Skeletal muscle tissue (tissue), 4 donors: ENCODE data around the gene CTCFL. TPM values are rescaled to one million over a fixed set of nuclear protein-coding genes. Genes with fewer than 3 reads are reported as not detected.

Experiments used
- H3K27ac ChIP-seq: one replicate; pipeline ENCODE4 v1.7.0; 2013; ENCODE audit warnings: mild to moderate bottlenecking, low read depth, low read length, inconsistent platforms
- H3K27me3 ChIP-seq, 3 donors: one replicate each; pipeline ENCODE4 v1.7.0; 2013; ENCODE audit warnings: low read length in 3 of 3; ENCODE audit not compliant: control insufficient read depth in 3 of 3, insufficient read depth in 3 of 3
- H3K36me3 ChIP-seq, 3 donors: one replicate each; pipeline ENCODE4 v1.7.0; 2013; ENCODE audit warnings: low read length in 3 of 3; ENCODE audit not compliant: control insufficient read depth in 3 of 3, insufficient read depth in 3 of 3
- H3K4me1 ChIP-seq, 3 donors: one replicate each; pipeline ENCODE4 v1.7.0; 2013; ENCODE audit warnings: low read length in 3 of 3, mild to moderate bottlenecking in 3 of 3; ENCODE audit not compliant: control insufficient read depth in 3 of 3, insufficient read depth in 3 of 3
- H3K4me3 ChIP-seq, 3 donors: one replicate each; pipeline ENCODE4 v1.7.0; 2013; ENCODE audit warnings: low read length in 3 of 3
- H3K9ac ChIP-seq, 3 donors: one replicate each; pipeline ENCODE4 v1.7.0; 2013; ENCODE audit warnings: low read length in 3 of 3, mild to moderate bottlenecking in 3 of 3, moderate library complexity in 2 of 3, low read depth in 1 of 3
- H3K9me3 ChIP-seq, 3 donors: one replicate each; pipeline ENCODE4 v1.7.0; 2013; ENCODE audit warnings: low read length in 3 of 3; ENCODE audit not compliant: control insufficient read depth in 3 of 3
- total RNA-seq: library from RNA; depleted of rRNA; stranded (reverse); fragments of >200 nt; gene quantifications from one replicate; pipeline ENCODE4 v1.2.3, GENCODE V29; 2014
- donor health status: Osteomylitis.

CTCFL gene
- total RNA-seq, 1 donor from 2014 or later, result not detected

DNA sequence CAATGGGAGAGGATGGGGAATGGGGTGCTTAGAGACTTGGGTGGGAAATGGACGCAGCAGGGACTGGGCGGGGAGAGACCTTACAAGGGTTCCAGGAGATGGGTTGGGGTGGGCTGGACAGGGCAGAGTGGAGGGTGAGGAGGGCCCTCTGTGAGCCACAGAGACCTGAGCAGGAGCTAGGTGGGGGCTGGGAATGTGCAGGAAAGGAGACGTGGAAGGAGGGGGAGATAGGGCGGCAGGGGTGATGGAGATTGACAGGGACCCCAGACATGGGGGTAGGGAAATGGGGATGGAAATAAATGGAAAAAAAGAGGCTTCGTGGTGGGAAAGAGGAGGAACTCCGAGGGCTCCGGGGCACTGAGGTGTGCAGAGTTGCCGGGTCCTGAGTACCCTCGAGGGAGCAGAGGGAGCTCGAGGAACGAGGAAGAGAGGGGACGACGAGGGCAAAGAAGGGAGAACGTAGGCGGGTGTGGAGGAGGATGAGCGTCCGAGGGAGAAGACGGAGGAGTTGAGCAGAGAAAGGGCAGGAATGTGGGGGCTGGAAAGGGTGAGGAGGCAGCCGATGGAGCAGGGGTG, 2.0 kb upstream of the CTCFL start:
- Histone ChIP-seq H3K27me3 (peaks cover 0 to 2% (median 0%) of the 10 kb centered on the region in 3 donors), H3K36me3 (no peaks in the 10 kb centered on the region), H3K9ac (no peak overlapping the region), H3K9me3 (no peaks in the 10 kb centered on the region), H3K4me1 (no peaks in the 10 kb centered on the region), H3K4me3 (no peak overlapping the region), H3K27ac (no peak overlapping the region)

DNA sequence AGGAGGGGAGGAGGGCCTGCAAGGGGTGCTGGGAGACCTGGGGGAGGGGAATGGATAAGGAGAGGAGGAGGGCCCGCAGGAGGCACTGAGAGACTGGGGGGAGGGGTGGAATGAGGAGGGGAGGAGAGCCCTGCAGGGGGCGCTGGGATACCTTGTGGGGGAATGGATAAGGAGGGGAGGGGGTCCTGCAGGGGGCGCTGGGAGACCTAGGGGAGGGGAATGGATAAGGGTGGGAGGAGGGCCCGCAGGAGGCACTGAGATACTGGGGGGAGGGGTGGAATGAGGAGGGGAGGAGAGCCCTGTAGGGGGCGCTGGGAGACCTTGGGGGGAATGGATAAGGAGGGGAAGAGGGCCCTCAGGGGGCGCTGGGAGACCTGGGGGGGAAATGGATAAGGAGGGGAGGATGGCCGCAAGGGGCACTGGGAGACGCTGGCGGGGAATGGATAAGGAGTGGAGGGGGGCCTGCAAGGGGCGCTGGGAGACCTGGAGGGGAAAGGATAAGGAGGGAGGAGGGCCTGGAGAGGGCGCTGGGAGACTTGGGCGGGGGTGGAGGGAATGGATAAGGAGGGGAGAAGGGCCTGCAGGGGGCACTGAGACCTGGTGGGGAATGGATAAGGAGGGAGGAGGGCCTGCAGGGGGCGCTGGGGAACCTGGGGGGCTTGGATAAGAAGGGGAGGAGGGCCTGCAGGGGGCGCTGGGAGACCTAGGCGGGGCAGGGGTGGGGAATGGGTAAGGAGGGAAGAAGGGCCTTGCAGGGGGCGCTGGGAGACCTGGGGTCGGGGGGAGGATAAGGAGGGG, 1.3 kb upstream of the CTCFL start:
- H3K36me3 ChIP-seq, result no peaks in the 10 kb centered on the region
- peaks cover 0 to 2% (median 0%) of the 10 kb centered on the region in 3 donors for H3K27me3 ChIP-seq
- no peak overlapping the region for H3K4me3 ChIP-seq
- no peak overlapping the region for H3K27ac ChIP-seq
- H3K4me1 ChIP-seq, result no peaks in the 10 kb centered on the region
- no peaks in the 10 kb centered on the region for H3K9me3 ChIP-seq
- no peak overlapping the region for H3K9ac ChIP-seq

DNA sequence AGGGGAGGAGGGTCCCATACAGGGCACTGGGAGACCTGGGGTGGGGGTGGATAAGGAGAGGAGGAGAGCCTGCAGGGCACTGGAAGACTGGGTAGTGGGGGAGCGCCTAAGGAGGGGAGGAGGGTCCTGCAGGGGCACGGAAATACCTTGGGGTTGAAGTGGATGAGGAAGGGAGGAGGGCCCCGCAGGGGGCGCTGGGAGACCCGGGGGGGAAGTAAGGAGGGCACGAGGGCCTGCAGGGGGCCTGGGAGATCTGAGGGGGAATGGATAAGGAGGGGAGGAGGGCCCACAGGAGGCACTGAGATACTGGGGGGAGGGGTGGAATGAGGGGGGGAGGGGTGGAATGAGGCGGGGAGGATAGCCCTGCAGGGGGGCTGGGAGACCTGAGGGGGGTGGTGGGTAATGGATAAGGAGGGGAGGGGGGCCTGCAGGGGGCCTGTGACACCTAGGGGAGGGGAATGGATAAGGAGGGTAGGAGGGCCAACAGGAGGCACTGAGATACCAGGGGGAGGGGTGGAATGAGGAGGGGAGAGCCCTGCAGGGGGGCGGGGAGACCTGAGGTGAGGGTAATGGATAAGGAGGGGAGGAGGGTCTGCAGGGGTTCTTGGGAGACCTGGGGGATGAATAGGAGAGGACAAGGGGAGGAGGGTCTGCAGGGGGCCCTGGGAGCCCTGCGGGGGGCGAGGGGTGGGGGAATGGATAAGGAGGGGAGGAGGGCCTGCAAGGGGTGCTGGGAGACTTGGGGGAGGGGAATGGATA, 567 bp upstream of the CTCFL start:
- H3K4me1 ChIP-seq, result no peaks in the 10 kb centered on the region
- no peak overlapping the region for H3K4me3 ChIP-seq
- peaks cover 0 to 2% (median 0%) of the 10 kb centered on the region in 3 donors for H3K27me3 ChIP-seq
- no peaks in the 10 kb centered on the region for H3K36me3 ChIP-seq
- H3K9me3 ChIP-seq, result no peaks in the 10 kb centered on the region
- no peak overlapping the region for H3K9ac ChIP-seq
- H3K27ac ChIP-seq, result no peak overlapping the region

DNA sequence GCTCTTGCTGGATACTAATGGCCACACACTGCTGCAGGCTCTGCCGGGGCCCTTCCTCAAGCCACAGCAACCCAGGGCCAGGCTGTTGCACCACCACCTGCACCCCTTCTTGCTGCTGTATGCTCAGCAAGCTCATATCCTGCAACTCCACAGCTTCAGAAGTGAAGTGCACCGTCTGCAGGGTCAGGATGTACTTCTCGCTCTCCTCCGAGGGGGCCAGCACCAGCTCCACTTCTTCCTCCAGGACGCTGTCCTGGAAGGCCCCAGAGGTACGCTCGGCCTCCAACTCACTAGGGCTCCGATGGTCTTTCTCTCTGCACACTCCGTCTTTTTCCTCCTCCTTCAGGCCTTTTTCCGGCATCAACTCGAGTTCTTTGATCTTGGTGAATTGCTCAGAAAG, 1.2 kb downstream of the CTCFL start:
- no peaks in the 10 kb centered on the region for H3K4me1 ChIP-seq
- H3K9ac ChIP-seq, result no peak overlapping the region
- H3K36me3 ChIP-seq, result no peaks in the 10 kb centered on the region
- no peak overlapping the region for H3K4me3 ChIP-seq
- no peaks in the 10 kb centered on the region for H3K9me3 ChIP-seq
- peaks cover 0 to 2% (median 0%) of the 10 kb centered on the region in 3 donors for H3K27me3 ChIP-seq
- H3K27ac ChIP-seq, result no peak overlapping the region

DNA sequence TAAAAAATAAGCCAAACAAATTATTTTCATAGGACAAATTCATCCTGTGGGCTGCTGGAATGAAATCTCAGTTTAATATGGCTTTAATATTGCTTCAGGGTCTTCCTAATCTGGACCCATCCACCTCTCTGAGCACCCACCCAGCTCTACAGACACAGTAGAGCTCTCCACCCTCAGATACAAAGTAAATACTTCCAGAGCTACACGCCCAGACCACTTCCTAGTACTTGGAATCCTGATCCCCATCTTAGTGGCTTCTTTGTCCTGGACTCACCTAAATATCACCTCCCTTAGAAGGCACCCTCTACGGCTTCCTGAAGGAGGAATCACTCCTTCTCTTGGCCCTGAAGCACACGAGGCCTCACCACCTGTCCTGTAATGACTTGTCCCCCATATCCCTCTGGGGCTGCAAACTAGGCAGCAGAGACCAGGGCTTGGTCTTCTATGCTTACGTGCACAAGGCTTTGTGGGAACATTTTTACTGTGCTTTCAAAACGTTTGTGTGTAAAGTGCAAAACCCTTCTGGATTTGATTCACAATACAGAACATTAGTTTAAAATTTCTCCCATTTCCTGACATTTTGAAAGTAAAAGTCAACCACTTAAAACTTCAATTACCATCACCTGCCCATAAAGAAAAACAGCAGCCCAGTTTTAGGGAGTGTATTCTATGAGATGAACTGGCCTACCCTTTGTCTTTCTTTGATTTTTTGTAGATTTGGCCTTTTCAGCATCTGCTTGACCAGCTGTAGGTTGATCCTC, 2.4 kb downstream of the CTCFL start:
- H3K4me3 ChIP-seq, result no peak overlapping the region
- H3K9me3 ChIP-seq, result no peaks in the 10 kb centered on the region
- no peak overlapping the region for H3K9ac ChIP-seq
- peaks cover 0 to 2% (median 0%) of the 10 kb centered on the region in 3 donors for H3K27me3 ChIP-seq
- H3K36me3 ChIP-seq, result no peaks in the 10 kb centered on the region
- H3K27ac ChIP-seq, result no peak overlapping the region
- no peaks in the 10 kb centered on the region for H3K4me1 ChIP-seq

DNA sequence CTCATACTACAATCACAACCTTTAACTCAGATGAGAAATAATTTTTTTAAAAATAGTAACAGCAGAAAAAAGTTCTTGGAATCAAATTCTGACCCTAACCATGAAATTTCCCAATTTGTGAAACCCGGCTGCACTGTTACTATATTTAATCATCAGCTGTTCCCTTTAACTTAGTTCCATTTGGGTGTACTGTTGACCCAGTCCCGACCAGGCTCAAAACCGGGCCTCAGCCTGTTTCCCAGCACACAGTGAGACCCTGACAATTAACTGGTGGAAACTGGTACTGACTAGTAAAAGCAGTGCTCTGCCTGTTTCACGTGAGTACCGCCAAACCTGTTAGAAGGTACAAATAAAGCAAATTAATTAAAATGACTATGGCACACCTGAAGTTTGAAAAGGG, 7.0 kb downstream of the CTCFL start:
- H3K4me3 ChIP-seq, result no peak overlapping the region
- no peaks in the 10 kb centered on the region for H3K9me3 ChIP-seq
- no peak overlapping the region for H3K9ac ChIP-seq
- no peak overlapping the region for H3K27ac ChIP-seq
- H3K27me3 ChIP-seq, result peaks cover 0 to 4% (median 2%) of the 10 kb centered on the region in 3 donors
- H3K4me1 ChIP-seq, result peaks cover 2 to 4% (median 3%) of the 10 kb centered on the region in 3 donors
- H3K36me3 ChIP-seq, result no peaks in the 10 kb centered on the region

DNA sequence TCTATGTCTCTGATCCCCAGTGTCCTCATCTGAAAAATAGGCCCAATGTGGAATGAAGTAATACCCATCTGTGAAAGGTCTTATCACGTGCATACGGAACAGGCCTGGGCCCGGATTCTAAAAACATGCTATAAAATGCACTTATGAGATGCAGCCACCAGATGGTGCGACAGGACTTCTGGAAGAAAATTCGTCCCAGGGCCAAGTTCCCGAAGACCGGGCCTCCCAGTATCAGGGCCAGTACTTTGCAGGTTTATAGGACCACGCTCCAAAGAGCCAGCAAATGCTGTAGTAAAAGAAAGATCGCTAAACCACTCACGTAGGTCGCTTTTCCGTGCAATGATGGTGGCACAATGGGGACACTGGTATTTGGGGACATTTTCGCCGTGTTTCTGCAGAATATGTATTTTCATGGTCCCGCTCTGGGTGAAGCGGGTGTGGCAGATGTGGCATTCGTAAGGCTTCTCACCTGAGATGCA, 10.6 kb downstream of the CTCFL start:
- H3K9ac ChIP-seq, result peak overlapping the region in 2 of 3 donors; percentile 10 to 45

DNA sequence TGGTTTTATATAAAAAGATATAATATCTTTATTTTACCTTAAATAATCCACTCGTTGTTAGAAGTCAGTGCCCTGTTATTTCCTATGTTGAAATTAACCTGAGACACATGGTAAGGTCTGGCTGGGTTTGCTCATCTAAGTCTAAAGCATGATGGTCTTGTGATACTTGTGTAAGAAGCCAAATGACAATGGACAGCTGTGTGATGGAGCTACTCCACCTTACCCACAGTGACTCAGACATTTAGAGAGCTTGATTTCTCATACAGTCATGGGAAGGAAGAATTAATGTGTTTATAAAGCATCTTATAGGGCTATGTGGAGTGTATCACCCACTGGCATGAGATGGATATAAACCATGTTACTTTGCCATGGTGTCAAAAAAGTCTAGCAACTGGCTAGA, 11.7 kb downstream of the CTCFL start:
- H3K9ac ChIP-seq, result no peak overlapping the region
- H3K9me3 ChIP-seq, result no peaks in the 10 kb centered on the region
- H3K36me3 ChIP-seq, result no peaks in the 10 kb centered on the region
- H3K27ac ChIP-seq, result no peak overlapping the region
- peaks cover 0 to 4% (median 2%) of the 10 kb centered on the region in 3 donors for H3K27me3 ChIP-seq
- H3K4me3 ChIP-seq, result no peak overlapping the region
- peaks cover 2 to 4% (median 3%) of the 10 kb centered on the region in 3 donors for H3K4me1 ChIP-seq

More for the DNA sequence above, 10.6 kb downstream of the CTCFL start:
- Histone ChIP-seq H3K4me1 (peaks cover 2 to 4% (median 3%) of the 10 kb centered on the region in 3 donors), H3K9me3 (no peaks in the 10 kb centered on the region), H3K27ac (no peak overlapping the region), H3K27me3 (peaks cover 0 to 4% (median 0%) of the 10 kb centered on the region in 3 donors), H3K4me3 (no peak overlapping the region), H3K36me3 (no peaks in the 10 kb centered on the region)

DNA sequence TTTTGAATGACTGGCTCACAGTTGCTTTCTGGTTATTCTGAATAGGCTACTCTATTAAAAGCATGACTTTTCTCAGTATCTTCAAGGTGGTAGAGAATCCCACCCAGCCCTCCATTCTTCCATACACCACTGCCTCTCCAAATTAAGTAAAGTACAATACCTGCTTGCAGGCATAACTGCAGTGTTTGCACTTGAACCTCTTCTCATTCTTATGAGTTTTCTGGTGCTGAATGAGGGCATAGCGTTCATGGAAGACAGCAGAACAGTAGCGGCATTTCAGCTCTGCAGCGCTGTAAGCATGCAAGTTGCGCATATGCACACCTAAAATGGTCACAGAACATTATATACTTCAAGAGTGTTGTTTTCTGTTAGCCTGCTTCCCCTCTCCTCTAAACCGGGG, 12.5 kb downstream of the CTCFL start:
- Histone ChIP-seq H3K4me1 (peaks cover 2 to 4% (median 3%) of the 10 kb centered on the region in 3 donors), H3K36me3 (no peaks in the 10 kb centered on the region), H3K27ac (no peak overlapping the region), H3K27me3 (peaks cover 0 to 4% (median 2%) of the 10 kb centered on the region in 3 donors), H3K9me3 (no peaks in the 10 kb centered on the region), H3K4me3 (no peak overlapping the region), H3K9ac (no peak overlapping the region)
